ENCODE measurements around the gene CRYBG3. TPM values are rescaled to one million over a fixed set of nuclear protein-coding genes. Genes with fewer than 3 reads are reported as not detected.

CRYBG3 gene
- total RNA-seq, 1 donor: 23.9 TPM

DNA sequence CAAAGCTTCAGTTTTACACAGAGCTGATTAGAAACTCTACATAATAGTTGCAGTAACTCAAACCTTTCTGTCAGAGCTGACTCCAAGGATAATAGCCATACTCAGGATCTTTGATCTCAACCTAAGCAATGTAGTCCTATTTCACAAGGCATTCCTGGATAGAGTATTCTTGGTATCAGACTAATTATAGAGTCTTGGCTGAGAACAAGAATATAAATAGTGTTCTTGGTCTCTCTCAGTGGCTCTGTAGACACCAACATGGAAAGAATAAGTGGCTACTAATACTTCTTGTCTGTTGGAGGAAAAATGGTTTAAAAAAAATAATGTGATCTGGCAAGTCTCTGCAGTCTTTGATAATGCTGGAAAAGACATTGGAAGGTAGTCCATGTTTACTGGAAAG, 94.8 kb downstream of the CRYBG3 start:
- DNase-seq (ENCODE audit: low read depth): no peak
- TF ChIP-seq, protein P1, sequence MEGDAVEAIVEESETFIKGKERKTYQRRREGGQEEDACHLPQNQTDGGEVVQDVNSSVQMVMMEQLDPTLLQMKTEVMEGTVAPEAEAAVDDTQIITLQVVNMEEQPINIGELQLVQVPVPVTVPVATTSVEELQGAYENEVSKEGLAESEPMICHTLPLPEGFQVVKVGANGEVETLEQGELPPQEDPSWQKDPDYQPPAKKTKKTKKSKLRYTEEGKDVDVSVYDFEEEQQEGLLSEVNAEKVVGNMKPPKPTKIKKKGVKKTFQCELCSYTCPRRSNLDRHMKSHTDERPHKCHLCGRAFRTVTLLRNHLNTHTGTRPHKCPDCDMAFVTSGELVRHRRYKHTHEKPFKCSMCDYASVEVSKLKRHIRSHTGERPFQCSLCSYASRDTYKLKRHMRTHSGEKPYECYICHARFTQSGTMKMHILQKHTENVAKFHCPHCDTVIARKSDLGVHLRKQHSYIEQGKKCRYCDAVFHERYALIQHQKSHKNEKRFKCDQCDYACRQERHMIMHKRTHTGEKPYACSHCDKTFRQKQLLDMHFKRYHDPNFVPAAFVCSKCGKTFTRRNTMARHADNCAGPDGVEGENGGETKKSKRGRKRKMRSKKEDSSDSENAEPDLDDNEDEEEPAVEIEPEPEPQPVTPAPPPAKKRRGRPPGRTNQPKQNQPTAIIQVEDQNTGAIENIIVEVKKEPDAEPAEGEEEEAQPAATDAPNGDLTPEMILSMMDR (IDR thresholded peaks at IDR 0.05; ENCODE audit: insufficient read depth, low read length): no peak
- no peak overlapping the region for H3K4me3 ChIP-seq (ENCODE audit: low read depth, low read length)

DNA sequence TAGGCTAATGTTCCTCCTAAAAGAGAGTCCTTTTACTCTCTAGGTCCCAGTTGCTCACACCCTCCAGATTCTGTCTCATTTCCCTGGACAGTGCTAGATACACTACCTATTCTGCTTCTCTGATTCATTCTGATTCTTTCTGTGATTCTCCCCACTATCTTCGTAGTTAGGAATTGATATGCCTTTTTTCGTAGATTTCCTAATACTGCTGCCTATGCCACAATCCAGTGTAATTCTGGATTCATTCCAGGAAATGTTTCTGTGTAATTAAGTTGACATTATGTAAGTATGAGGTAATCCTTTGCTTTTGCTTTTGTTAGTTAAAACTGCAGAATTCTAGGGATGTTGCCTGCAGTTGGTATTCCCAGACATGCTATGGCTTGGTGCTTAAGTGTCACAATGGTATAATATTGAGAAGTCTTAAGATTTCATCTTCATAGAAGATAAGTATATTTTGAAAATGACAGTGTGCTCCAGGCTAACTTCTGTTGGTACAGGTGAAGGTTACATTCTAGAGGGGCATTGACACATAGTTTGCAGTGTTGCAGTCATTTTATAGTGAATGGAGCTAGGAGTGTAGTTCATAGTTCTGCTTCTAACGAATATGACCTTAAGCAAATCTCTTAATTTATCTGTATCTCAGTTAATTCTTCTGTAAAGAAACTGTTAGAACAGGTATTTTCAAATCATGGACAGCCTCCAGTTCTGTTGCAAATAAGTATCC, 96.2 kb downstream of the CRYBG3 start:
- no peak overlapping the region for H3K4me3 ChIP-seq (ENCODE audit: low read depth, low read length)
- DNase-seq (ENCODE audit: low read depth): peak; percentile 48
- TF ChIP-seq, protein P1 (IDR thresholded peaks at IDR 0.05; ENCODE audit: insufficient read depth, low read length): no peak

DNA sequence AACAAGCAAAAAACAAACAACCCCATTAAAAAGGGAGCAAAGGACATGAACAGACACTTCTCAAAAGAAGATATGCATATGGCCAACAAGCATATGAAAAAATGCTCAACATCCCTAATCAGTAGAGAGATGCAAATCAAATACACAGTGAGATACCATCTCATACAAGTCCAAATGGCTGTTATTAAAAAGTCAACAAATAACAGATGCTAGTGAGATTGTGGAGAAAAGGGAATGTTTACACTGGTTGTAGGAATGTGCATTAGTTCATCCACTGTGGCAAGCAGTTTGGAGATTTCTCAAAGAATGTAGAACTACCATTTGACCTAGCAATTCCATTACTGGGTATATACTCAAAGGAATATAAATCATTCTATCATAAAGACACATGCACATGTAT, 105.9 kb downstream of the CRYBG3 start:
- TF ChIP-seq, protein P1 (IDR thresholded peaks at IDR 0.05; ENCODE audit: insufficient read depth, low read length): no peak
- no peak overlapping the region for H3K4me3 ChIP-seq (ENCODE audit: low read depth, low read length)
- no peak for DNase-seq (ENCODE audit: low read depth)

DNA sequence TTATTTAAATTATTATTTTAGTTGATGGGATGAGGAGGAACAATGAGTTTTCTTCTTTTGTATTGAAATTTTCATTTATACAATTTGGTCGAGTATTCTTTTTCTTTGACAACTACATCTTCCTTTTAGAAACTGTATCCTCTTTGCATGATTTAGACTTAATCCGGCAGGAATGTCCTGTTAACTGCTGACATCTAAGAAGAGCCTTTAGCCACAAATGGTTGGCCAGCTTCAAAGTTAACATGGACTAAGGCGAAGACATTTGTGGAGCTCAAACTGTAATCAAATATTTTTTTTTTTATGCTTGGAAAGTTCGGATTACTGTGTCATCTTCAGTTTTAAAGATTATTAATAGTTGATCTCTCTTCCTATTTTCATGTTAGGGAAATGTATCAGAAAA, 107.2 kb downstream of the CRYBG3 start:
- H3K4me3 ChIP-seq (ENCODE audit: low read depth, low read length): no peak overlapping the region
- DNase-seq (ENCODE audit: low read depth): no peak
- TF ChIP-seq, protein P1 (IDR thresholded peaks at IDR 0.05; ENCODE audit: insufficient read depth, low read length): no peak

DNA sequence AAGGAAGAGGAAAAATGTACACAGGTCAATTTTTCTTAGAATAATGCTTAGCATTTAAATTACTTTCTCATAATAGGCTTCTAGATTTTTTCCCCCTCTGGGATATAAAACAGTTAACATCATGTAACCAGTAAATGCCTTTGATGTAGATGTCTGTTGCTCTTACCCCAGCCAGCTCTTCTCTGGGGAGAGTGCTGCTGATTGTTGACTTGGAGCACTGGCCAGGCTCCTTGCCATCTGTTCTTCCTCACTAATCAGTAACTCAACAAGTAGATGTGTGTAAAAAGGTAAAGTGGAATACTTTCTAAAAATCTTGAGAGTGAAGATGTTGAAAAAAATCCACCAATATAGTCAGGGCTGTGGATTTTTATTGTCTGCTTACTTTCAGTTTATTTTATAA, 108.2 kb downstream of the CRYBG3 start:
- no peak overlapping the region for H3K4me3 ChIP-seq (ENCODE audit: low read depth, low read length)
- TF ChIP-seq, protein P1 (IDR thresholded peaks at IDR 0.05; ENCODE audit: insufficient read depth, low read length): no peak
- no peak for DNase-seq (ENCODE audit: low read depth)

DNA sequence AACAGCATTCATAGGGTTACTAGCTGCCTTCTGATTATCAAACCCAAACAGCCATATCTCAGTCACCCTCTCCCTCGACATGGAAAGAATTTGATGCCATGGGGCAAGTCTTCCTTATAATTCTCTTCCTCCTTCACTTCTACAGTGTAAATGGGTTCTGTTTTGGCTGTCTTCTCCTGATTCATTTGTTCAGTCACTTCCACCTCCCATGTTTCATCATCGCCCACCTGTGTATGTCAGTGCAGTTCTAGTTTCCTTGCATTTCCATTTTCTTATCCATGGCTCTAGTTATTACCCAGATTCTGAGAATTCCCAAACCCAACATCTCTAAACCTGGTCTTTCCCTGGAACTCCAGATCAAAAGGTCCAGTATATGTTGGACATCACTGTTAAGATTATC, 109.4 kb downstream of the CRYBG3 start:
- H3K4me3 ChIP-seq (ENCODE audit: low read depth, low read length): no peak overlapping the region
- DNase-seq (ENCODE audit: low read depth): no peak
- TF ChIP-seq, protein P1 (IDR thresholded peaks at IDR 0.05; ENCODE audit: insufficient read depth, low read length): no peak

DNA sequence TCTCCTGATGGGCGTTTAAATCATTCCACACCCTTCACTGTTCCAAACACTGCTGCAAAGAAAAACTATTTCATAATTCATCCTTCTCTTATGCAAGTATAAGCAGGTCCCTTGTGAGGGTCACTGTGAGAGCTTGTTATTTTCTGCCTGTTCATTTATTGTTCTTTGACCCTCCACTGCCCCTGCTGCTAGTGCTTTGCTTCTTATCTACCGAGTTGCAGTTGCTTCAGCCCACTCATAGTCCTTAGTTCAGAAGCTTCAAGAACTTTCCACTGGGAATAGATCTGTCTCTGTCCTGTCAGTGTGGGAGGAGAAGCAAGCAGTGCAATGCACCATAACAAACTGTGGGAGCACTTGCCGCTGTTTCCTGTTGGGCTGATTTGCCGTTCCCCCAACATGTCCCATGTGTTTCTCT, 110.6 kb downstream of the CRYBG3 start:
- no peak overlapping the region for H3K4me3 ChIP-seq (ENCODE audit: low read depth, low read length)
- TF ChIP-seq, protein P1 (IDR thresholded peaks at IDR 0.05; ENCODE audit: insufficient read depth, low read length): no peak
- peak; percentile 17 for DNase-seq (ENCODE audit: low read depth)
